Stimulated activated CD4-positive, alpha-beta T cell treated with anti-CD3 and anti-CD28 coated beads, Interleukin-15, amount 100 ng/mL, for 48 hours (primary cell): ENCODE measurements around the gene USP33.
"Not testable (repeated sequence)": the region's sequence is repeated elsewhere in the genome, so short reads cannot be mapped to it uniquely, and the experiment has no call there.

Experiments used
- DNase-seq, 2 donors: peaks; one replicate each; pipeline ENCODE4 v3.0.0-alpha.2; 2020; ENCODE audit warnings: low read depth in 2 of 2

USP33 gene

DNA sequence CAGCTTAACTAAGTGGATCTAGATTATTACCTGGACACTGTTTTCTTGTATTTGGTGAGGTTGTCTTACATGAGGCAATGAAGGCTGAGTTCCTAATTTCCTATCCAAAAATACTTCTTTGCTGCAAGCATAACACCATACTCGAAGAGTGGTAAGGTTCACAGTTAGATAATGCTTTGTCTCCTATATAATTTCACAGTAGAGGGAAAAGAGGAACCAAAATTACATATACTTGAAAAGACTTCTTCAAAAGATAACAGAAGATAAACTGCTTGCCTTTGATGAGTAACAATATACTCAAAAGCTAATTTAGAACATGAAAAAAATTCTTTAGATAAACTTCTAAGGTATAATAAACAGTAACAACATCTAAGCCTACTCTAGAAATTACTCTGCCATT lies 20.4 kb downstream of the USP33 start:
- DNase-seq, result no peak

DNA sequence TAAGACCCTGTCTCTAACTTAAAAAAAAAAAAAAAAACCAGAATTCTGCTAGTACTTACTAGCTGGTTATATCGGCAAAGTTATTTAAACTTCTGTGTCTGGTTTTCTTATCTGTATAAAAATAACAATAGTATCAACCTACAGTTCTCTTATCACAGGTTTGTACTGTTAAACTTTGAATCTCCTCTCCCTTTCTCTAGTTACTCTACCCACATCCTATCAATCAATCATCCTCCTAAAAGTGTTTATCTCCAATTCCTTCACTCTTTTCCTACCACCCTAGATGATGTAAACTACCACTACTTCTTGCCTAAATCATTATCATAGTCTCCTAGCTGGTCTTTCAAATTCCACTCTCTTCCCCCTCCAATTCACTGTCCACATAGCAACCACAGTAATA lies 27.6 kb downstream of the USP33 start:
- no peak for DNase-seq

DNA sequence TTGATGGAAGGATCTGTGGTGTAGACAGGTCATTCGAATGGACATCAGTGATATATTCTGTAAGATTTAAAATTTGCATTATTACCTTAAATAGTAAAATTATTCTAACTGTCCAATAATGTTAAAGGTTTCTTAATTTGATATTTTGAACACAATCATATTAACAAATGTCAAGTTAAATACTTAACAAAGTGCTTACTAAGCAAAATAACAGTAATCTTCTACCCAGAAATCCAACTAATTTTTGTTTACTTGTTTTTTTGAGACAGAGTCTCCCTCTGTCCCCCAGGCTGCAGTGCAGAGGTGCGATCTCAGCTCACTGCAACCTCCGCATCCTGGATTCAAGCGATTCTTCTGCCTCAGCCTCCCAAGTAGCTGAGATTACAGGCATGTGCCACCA lies 33.9 kb downstream of the USP33 start:
- DNase-seq, result no peak

DNA sequence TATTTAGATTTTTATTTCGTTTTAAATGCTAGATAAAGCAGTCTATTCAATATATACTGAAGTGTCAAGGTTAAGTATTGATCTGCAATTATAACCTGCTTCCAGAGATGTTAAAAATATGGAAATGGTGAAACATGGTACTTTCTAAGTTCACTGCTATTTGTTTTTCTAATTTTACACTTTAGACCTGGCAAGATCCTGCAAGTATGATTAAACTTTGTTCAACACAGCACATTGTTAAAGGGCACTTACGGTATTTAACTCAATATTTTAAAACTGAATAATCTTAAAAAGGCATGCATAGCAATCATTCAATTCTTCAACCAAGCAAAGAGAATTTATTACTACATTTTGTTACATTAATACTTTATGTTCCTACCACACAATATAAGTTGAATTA lies 41.5 kb downstream of the USP33 start:
- no peak for DNase-seq

DNA sequence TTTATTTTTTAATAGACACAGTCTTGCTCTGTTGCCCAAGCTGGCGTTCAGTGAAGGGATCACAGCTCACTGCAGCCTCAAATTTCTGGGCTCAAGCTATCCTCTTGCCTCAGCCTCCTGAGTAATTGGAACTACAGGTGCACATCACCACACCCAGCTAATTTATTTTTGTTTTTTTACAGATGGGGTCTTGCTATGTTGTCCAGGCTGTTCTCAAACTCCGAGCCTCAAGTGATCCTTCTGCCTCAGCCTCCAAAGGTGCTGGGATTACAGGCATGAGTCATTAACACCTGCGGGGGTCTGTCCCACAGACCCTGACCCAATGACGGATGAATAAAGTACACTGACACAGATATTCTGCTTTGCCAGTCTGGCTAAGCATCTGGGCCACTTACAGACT lies 43.6 kb downstream of the USP33 start:
- no peak for DNase-seq

DNA sequence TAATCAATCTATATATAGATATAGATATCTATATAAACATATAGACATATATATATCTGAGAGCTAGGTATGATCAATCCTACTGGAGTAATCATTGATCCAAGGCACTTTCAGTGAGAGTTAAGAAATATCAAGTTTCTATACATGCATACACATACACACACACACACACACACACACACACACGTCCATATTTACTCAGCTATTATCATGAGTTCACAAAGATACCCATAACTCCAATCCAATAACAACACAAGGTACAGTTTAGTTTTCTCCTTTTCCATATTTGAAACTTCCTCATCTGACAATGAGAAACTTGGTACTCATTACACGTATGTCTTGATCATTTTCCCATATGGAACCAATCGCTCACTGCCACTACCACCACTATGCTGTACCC lies 49.9 kb downstream of the USP33 start:
- no peak for DNase-seq

DNA sequence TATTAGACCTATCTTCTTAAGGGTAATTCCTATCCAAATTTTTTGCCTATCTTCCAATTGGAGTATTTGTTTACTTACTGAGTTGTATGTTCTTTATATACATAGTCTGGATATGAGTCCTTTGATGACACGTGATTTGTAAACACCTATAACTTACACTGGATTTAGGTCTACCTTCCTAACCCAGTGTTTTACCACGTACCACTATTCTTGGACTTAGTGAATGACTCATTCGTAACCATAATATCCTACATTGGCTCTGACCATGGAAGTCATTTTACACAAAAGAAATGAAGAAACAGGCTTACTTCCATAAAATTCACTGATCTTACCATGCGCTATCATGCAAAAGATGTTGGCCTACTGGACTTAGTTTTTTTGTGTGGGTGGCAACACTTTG lies 53.3 kb downstream of the USP33 start:
- DNase-seq, result no peak

DNA sequence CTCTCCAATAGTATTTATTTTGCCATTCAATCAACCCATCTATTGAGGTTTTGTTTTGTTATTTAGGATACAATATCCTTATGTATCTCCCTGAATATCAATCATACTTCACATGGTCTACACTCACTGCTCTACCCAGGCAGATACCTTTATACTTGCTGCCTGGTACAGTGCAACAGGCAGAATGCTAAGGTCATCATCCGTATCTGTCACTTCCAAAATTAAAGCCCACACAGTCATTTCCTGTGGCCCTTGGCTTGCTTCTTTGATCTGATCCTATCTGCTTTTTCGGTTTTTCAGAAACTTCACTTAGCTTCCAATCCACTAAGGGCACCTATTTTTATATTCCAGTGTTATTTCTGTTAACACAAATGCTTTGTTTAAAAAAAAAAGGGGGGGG lies 54.9 kb downstream of the USP33 start:
- no peak for DNase-seq

DNA sequence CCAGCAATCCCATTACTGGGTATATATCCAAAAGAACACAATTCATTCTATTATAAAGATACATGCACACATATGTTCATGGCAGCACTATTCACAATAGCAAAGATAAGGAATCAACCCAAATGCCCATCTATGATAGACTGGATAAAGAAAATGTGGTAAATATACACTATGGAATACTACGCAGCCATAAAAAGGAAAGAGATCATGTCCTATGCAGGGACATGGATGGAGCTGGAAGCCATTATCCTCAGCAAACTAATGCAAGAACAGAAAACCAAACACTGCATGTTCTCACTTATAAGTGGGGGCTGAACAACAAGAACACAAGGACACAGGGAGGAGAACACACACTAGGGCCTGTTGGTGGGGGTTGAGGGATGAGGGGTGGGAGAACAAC lies 60.0 kb downstream of the USP33 start:
- not testable (repeated sequence) for DNase-seq

DNA sequence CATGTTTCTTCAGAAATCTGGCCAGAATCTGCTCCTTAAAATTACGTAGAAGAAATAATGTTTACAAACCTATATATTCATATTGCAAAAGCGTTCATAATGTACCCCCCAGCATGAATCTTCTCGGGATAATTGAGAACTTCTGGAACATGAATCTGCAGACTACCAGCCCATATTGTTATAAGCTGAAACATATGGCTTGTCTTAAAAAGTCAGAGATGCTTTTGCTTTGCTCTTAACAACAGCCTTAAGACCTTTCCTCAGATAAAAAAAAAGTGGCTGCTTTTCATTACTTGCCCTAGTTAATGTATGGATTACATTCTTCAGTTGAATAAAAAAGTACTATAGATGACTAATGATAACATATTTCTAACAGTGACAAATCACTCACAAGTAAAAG lies 62.2 kb downstream of the USP33 start:
- DNase-seq, result no peak

DNA sequence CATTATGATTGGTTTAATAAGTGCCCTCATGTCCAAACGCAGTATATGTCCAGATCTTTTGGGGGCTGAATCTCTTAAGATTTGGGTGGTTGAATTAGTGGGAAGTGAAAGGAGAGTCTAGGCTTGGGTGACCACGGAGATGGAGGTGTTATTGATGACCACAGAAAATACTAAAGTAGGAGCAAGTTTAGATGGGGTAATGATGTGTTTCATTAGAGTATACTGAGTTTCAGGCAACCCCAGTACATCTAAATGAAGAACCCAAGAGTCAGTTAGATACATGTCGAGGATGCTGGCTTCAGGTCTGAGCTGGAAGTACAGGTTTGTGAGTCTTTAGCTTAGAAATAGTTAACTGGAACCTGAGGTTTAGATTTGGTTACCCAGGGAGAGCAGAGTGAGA lies 70.7 kb downstream of the USP33 start:
- no peak for DNase-seq

DNA sequence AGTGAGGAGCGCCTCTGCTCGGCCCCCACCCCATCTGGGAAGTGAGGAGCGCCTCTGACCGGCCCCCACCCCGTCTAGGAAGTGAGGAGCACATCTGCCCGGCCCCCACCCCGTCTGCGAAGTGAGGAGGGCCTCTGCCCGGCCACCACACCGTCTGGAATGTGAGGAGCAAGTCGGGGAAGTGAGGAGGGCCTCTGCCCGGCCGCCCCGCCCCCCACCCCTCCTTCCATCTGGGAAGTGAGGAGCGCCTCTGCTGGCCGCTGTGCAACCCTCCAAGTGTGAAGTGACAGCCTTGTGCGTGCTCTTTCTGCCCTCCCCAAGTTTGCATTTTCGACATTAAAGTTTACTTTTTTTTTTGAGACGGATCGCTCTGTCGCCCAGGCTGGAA lies 72.1 kb downstream of the USP33 start:
- no peak for DNase-seq

DNA sequence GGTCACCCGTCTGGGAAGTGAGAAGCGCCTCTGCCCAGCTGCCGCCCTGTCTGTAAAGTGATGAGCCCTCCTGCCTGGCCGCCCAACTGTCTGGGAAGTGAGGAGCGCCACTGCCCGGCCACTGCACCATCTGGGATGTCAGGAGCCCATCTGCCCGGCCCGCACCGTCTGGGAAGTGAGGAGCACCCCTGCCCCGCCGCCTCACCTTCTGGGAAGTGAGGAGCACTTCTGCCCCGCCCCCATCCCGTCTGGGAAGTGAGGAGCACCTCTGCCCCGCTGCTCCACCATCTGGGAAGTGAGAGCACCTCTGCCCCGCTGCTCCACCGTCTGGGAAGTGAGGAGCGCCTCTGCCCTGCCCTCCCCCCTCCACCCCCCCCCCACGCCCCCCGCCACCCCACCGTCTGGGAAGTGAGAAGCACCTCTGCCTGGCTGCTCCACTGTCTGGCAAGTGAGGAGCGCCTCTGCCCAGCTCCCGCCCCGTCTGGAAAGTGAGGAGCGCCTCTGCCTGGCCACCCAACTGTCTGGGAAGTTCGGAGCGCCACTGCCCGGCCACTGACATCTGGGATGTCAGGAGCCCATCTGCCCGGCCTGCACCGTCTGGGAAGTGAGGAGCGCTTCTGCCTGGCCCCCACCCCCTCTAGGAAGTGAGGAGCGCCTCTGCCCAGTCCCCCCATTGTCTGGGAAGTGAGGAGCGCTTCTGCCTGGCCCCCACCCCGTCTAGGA lies 72.7 kb downstream of the USP33 start:
- DNase-seq, result no peak

DNA sequence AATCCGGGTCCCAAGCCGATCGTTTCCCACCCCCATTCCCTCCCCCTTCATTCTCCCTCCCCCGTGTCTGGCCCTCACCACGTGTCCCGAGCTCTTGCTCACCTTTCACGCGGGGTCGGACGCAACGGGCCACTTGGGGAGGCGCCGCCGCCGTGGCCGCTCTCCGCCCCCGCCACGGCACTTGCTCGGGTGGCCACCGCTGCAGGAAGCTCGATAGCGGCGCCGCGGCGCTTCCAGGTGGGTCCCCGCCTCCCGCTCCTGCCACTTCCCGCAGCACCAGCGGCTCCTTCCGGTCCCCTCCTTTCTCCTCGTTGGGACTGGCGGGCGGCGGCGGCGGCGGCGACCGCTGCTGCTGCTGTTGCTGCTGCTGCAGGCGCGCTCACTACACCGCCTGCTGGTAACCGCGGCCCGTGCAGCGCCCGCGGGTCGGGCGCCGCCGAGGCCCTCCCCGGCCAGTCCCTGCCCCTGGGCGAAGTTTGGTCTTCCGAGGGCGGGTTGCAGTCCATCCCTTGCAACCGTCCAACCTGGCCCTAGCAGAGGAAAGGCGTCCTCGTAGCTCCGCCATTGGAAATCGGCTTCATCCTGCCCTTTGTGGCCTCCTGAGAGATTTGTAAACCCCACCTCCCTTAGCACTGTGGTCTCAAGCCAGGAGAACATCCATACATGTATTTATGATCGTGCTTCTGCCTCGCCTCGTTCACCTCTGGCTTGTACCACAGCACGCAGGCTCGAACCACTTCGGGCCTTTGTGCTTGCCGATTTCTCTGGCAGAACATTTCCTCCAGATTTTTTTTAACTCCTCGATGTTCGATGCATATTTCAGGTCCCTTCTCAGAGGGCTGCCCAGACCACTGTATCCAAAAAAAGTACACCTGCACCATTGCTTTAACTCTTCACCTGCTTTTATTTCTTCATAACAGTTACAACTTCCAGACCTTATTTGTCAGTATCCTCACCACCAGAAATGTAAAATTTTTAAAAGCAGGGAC lies 76.2 kb downstream of the USP33 start:
- peak; percentile 88 to 90 for DNase-seq

DNA sequence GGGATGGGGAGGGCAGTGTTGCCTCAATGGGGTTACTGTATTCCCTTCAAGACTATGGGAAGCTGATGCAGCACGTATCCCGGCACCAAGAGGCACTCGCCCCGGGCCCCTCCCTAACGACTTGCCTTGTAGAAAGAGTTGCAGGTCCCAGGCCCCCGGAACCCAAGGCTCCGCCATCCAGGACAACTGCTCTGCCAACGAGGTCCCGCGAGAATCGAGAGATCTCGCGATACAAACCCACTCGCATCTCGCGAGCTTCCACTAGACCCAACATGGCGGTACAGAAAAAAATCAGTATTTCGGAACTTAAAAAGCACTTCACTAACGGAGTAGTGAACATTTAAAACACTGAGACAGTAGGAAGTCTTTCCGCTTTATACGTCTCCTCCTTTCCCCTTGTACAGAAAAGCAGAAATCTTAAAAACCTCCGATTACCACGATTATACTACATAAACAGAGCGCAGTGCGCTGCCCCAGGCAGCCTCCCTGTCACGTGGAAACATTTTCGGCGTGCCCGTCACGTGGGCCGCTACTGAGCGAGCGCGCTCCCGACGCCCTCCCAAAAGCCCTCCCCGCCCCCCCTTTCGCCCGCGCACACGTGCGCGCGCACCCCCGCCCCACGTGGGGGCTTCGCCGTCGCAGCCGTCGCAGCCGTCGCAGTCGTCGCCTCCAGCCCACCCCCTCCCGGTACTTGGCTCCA lies 77.0 kb downstream of the USP33 start, which contains the start of gene ZZZ3:
Gene ZZZ3, minus strand, starts transcription at position 199 of the 700 bp plus-strand sequence. CDS start 49,304 bp downstream, outside the sequence.
- peak; percentile 84 to 91 for DNase-seq

DNA sequence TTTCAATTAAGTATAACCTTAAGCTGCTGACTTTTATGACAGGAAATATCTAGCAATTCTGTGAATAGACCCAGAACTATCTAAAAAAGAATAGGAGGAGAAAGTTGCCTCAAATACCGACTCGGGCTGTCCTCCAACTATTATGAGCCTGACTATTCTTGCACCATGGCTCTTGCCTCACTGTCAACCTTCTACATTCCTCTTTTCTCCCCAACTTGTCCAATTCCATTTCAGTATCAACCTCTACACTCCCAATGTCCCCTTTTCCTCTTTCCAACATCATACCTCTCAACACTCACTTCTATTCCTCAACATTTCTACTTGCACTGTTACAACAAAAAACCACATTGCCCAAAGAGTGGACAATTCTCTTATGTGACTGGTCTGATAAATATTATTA lies 79.5 kb downstream of the USP33 start:
- no peak for DNase-seq

DNA sequence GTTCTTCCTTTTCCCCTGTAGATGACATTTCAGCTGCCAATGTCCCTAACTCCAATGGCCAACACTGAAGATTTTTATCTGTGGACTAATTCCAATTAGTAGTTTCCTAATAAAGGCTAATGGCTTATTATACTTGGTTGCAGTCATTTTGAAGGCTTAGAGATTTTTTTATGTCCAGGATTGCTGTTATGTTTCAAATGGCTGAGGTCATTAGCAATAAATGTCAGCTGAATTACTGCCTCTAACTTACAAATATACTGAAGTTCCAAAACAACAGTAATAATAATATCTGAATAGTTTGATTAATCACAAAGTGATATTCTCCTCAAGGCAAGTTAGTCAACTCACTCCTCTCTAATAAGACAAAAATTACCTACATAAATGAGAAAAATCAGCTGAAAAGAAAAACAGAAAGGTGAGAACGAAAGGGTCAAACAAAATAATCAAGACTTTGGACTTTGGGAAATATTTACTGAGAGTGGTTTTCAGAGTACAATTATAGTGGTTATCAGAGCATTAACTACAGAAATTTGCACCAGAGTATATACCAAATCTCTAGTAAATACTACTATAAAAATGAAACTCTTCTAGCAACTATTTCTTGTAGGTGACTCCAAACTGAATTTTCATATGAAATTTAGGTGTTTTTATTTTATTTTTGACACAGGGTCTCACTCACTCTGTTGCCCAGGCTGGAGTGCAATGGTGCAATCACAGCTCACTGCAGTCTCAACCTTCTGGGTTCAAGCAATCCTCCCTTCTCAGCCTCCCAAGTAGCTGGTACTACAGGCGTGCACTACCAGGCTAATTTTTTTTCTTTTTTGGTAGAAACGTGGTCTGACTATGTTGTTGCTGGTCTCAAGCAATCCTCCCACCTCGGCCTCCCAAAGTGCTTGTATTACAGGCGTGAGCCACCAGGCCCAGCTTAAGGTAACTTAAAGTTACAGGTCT lies 80.7 kb downstream of the USP33 start:
- DNase-seq, result no peak

DNA sequence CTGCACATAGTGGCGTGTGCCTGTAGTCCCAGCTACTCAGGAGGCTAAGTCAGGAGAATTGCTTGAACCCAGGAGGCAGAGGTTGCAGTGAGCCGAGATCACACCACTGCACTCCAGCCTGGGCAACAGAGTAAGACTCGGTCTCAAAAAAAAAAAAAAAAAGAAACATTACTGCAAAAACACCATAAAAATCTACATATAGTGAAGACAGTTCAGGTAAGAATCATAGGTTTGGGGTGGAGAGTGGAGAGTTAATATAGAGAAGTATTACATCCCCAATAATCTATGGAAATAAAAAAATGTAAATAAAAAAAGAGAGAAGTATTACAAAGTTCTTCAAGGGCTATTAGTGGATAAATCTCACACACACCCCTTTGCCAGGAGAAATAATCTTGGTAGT lies 84.8 kb downstream of the USP33 start:
- not testable (repeated sequence) for DNase-seq

DNA sequence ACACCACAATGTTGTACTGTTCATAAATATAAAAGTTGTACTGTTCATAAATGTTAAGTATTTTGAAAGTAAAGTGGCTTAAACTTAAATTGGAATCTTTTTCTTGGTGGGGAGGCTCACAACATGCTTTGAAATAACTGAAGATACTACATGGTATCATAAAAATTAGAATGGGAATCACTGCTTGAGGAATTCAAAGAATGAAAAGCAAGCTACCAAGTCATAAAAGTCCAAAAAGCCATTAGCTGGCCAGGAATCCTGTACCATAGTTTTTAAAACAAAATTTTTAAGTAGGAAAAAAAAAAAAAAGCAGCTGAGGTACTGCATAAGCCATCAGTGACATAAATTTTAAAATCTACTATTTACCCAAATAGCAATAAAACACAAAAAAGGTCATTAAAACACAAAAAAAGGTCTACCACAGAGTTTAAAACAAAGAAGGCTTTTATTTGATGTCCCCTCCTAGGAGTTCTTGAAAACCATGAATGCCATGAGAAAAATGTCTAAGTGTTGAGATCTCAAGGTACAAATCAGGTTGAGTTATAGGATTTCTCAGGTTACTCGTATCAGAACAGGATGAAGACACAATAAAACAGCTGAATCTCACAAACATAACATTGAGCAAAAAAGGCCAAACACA lies 85.8 kb downstream of the USP33 start:
- no peak for DNase-seq

DNA sequence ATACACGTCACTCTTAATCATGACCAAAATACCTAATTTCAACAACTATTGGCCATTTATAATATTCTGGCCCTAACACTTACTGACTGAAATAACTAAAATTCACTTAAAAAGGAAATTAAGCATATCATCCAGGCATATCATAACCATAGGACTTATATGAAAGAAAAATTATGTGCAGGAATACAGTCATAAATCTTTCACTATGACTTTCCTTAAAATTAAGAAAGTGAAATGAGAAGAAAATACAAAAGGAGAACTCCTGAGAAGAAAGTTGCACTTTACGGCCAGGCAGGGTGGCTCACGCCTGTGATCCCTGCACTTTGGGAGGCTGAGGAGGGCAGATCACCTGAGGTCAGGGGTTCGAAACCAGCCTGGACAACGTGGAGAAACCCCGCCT lies 86.6 kb downstream of the USP33 start:
- DNase-seq, result no peak

DNA sequence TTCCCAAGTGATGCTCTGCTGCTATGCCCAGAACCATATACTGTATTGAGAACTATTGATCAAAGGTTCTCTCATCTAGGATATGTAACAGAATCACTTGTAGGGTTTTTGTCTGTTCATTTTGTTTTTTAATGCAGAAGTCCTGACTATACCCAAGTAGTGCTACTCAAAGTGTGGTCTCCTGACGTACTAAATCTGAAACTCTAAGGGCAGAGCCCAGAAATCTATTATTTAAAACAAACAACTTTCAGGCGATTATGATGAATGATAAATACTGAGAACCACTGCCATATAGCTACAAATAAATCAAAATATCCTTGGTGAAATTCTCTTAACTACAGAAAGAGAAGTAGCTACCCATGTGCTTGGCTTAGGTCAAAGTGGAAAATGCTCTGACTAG lies 87.3 kb downstream of the USP33 start:
- no peak for DNase-seq
